ENCODE measurements around the gene TOR2A.
A peak's percentile ranks its signal among the peaks of the same experiment; 100 is the strongest.
"Not testable (repeated sequence)": the region's sequence is repeated elsewhere in the genome, so short reads cannot be mapped to it uniquely, and the experiment has no call there.

Gene TOR2A

DNA sequence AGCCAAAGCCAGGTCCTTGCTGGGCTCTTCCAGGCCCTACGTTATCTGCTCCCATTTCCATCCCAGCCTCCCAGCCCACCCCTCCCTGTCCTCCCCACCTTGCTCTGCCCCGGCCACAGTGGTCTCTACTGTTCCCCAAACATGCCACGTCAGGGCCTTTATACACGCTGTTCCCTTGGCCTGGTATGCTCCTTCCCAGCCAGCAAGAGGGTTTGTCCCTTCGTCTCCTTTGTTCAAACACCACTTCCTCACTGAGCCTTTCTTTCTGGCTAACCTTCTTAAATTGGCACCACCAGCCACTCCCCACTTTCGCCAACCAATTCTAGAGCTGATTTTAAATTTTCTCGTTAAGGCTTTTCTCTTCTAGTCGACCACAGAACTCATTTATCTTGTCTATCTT is 33.6 kb upstream of the TOR2A start:
- DNase-seq (ENCODE audit: low read depth in 2 of 2), result no peak

DNA sequence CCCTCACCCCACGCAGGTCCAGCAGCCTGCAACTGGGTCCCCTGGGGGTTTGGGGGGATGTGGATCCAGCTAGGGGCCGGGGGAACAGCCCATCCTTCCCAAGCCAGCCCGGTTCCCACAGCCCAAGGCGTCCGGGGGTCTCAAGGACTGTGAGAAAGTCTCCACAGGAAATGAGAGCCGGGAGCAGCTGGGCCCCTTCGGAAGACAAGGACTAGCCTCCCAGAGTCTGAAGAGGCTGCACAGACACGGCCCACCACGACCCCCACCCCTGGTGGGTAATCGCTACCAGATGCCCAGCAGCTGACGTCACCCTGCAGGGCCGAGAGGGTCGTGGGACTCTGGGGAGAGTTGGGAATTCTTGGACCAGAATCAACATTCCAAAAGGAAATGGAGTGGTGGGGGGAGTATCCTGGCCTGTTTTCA is 32.8 kb upstream of the TOR2A start:
- DNase-seq (ENCODE audit: low read depth in 2 of 2), result peak; percentile 23 to 37

DNA sequence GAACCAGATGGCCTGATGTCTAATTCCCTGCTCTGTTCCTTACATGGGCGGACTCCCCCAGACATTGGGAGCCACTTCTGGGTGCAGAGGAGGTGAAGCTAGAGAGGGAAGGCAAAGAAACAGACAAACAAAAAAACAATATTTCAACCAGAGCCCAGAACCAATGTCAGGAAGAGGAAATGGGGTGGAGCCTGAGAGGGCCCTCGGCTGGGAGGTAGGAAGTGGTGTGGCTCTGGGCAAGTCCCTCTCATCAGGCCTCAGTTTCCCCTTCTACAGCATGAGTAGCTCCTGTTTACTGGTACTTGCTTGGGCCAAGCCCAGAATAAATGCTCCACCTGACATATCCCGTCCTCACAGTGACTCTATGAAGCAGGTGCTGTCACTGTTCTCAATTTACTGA is 32.3 kb upstream of the TOR2A start:
- DNase-seq (ENCODE audit: low read depth in 2 of 2), result no peak

DNA sequence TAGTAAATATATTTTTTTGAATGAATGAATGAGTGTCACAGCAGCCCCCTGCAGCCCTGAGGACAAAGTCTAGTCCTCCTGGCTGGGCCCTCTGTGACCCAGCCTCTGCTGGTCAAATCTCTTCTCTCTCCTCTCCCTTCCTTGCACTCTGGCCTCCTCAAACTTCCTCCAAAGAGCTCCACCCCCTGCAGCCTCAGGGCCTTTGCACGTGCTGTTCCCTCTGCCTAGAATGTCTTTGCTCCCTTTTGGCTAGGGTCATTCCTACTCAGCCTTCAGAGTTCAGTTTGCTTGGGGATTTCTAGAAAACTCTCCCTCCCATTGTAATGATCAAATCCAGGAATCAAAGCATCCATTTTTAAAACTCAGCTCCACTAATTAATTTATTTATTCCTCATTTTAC is 30.3 kb upstream of the TOR2A start:
- DNase-seq (ENCODE audit: low read depth in 2 of 2), result no peak

DNA sequence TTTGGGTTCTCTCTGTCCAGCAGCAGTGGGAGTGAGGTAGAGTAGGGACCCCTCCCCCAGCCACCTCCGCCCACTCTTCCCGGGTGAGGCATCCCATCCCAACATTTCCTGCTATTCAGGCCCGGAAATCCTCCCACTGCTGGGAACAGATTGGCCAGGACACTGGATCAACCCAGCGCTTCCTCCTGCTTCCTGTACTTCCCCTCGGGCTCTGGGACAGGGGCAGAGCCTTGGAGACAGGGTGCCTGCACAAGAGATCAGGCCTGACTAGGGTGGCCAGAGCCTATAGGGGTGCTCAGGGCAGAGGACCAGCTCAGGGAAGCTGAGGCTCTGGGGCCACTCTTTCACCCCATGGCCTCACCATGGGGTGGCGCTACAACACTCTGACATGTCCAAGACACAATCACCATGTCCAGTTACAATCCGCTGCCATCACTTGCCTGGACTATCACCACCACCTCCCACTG is 28.9 kb upstream of the TOR2A start:
- no peak for DNase-seq (ENCODE audit: low read depth in 2 of 2)

DNA sequence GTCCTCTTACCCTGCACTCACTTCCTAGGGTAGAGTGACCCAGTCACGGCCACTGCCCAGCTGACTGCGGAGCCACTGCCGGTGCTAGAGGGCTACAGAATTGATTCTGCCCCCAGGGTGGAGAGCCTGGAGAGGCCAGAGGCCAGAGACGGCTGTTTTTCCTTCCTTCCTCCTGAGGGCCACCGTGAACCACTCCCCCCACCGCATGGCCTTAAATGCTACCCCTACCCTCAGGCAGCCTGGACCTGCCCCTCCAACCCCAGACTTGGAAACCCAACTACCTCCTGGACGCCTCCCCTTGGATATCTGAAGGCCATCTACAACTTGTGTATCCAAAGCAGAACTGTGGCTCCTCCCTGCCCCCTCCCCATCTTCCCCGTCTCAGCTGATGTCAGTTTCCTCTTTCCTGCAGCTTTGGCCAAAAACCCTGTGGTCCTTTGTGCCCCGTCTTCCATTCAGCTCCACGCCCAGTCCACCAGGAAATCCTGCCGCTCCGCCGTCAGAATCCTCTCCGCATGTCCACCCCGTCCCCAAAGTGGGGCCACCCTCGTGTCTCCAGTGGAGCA is 27.1 kb upstream of the TOR2A start:
- no peak for DNase-seq (ENCODE audit: low read depth in 2 of 2)

DNA sequence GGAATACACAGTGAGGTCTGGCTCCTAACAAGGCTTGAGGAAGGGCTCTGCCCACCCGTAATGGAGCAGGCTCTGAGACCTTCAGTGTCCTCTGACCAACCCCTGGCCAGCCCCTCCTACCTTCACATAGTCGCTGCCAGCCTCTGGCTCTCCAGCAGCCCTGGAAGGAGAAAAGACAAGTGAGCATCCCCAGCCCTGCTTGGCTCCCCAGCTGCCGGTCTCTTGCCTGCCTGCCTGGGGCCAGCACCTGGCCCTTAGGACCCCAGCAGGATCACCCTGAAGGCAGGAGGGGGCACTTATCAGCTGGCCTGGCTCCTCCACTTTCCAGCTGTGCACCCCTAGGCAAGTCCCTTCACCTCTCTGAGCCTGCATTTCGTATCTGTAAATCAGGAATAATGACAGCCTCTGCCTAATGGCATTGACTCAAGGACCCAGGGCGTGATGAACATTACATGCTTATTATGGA is 26.4 kb upstream of the TOR2A start:
- DNase-seq (ENCODE audit: low read depth in 2 of 2), result no peak

DNA sequence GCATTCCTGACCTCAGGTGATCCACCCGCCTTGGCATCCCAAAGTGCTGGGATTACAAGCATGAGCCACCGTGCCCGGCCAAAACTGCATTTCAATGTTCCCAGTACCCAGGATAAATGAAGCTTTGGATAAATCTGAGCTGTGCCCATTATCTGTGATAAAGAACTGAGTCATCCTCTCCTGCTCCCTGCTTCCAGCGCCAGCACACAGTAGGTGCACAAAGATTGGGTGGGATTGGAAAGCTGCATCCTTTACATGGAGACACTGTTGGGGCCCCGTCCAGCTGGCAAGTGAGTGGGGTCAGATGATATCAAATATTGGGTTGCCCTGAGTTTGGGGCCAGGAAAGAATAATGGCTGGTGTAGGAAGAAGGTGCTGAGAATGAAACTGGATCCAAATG is 26.0 kb upstream of the TOR2A start:
- no peak for DNase-seq (ENCODE audit: low read depth in 2 of 2)

DNA sequence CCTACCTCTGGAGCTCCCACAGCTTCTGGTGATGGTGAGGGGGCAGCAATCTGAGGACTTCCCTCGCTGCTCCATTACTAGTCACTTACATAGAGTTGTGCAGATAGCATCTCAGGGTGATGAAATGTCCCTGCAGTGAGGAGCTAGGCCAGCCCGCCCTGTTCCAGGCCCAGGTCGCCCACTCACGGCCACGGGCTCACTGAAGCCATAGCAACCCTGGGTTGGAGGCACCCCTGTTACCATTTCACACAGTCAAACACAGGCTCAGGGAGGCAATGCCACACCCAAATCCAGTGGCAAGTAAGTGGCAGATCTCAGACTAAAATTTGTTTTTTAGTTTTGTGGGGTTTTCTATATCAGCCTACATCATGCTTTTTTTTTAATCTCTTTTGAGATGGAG is 23.7 kb upstream of the TOR2A start:
- no peak for DNase-seq (ENCODE audit: low read depth in 2 of 2)

DNA sequence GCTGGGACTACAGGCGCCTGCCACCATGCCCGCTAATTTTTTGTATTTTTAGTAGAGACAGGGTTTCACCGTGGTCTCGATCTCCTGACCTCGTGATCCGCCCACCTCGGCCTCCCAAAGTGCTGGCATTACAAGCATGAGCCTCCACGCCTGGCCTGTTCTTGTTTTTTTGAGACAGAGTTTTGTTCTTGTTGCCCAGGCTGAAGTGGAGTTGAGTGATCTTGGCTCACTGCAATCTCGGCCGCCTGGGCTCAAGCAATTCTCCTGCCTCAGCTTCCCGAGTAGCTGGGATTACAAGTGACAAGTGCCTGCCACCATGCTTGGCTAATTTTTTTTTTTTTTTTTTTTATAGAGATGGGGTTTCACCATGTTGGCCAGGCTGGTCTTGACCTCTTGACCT is 21.7 kb upstream of the TOR2A start:
- not testable (repeated sequence) for DNase-seq (ENCODE audit: low read depth in 2 of 2)

DNA sequence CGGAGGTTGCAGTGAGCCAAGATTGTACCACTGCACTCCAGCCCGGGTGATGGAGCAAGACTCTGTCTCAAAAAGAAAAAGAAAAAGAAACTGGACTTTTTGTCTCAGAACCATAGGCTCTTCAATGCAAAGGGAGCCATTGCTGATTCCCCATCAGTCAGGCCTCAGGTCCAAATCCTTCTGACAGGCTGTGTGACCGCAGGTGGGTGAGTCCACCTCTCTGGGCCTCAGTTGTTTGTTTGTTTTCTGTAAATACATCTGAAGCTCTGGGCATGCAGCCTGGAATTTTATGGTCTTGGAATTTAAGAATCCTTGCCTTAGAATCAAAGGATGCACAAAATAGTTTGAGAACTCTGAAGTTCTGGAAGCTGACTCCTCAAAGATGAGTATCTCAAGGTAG is 21.1 kb upstream of the TOR2A start:
- DNase-seq (ENCODE audit: low read depth in 2 of 2), result no peak

DNA sequence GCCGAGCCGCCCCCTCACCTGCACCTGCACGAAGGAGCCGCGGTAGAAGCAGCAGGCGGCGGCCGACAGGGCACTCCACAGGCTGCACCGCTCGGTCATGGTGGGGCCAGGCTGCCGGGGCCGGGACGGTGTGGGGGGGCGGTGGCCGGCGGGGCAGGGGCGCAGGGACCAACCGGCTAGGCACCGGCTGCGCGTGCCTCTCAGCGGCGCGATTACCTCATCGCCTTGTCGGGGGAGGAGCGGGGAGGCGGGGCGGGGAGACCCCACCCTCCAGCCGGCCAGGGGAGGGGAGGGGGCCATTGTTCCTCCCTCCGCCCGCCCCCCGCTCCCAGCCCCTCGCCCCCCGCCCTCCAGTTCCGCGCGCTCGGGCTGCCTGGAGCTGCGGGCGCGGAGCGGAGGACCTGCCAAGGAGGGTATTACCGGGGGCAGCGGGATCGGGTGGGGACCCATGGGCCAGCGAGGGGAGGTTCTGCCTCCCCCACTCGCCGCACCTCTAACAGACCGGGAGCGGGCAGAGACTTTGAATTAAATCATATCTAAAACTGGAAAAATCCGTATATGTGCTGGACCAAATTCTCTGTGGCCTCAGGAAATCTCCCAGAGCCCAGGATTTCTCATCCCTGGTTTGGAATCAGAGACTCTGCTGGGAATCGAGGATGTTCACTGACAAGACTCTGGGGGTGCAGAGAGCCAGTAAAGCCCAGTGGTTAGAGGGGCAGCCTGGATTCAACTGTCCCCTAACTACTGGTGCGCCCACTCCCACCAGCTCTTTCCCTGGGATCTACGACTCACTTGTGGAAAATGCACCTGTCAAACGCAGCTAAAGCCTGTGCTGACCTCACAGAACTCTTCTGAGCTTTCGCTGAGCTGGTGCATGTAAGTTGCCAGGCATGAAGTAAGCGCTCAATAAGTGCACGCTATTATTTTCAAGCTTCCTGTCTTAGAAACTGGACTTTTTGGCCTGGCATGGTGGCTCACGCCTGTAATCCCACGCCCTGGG is 20.3 kb upstream of the TOR2A start:
- no peak for DNase-seq (ENCODE audit: low read depth in 2 of 2)

DNA sequence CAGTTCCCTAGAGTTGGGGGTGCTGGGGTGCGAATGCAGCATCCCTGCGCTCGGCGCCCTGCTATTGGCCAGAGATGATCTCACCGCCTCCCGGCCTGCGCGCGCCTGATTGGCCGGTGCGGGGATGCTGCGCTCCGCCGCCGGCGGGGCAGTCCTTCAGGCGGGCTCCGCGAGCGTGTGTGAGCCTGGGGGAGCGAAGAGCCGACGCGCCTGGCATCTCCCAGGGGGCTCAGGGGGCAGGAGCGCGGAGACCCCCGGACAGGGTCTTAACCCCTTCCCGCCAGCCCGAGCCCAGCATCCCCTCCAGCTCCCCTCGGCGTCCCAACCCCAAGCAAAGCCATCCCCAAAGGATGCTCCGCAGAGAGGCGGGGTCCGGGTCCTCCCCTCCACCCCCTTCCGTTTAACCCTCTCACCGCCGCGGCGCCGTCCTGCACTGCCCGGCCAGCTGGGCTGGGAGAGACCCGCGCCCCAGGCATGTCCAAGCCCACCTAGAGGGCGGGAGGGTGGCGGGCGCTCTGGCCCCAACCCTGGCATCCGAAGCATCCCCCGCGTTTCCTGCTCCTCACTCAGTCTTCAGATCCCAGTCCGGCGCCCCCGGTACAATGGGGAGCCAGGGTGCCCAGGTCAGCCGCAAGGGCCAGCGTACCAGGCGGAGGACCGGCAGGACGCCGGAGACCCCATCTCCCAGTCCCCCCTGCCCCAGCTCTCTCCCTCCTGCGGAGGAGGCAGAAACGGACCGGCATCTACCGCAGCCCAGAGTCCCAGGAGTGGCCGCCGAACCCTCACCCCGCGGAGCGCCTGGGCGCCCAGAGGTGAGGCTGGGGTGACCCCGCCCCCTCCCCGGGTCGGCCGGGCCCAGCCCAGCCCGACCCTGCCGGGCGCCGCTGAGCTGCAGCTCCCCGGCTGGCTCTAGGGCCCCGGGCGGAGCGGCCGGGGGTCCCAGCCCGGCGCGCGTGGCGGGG is 19.3 kb upstream of the TOR2A start:
- no peak for DNase-seq (ENCODE audit: low read depth in 2 of 2)

DNA sequence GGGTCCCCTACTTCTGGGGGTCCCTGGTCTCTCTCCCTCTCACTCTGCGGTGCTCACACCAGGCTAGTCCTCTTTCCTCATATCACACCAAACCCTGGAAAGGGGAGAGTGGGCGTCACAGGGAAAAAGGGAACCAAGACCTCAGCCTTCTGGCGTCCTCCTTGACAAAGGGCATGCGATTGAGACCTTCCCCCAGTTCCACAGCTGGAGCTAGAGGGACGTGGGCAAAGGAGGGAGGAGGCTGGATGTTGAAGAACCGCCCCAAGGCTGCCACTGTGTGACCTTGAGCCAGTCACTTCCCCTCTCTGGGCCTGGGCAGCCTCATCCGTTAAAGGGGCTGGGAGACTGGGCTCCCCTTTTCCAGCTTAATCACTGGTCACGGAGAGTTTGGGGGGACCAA is 18.5 kb upstream of the TOR2A start:
- DNase-seq (ENCODE audit: low read depth in 2 of 2), result no peak

DNA sequence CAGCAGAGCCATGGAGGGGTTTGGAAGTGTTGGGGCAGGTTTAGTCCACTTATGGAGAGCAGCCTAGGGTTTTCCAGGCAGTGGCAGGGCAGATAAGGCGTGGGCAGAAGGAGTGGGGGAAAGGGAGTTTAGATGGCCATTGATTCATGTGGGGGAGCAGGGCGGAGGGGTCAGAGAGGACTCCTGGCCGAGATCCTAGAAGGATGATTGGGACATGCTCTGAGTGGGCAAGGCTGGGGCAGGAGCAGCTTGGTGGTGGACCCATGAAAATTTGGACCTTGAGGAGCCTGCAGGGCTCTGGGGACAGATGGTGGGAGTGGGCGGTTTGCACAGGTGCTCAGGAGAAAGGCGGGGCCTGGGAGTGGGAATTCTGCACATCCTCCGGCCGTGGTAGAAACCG is 18.1 kb upstream of the TOR2A start:
- no peak for DNase-seq (ENCODE audit: low read depth in 2 of 2)

DNA sequence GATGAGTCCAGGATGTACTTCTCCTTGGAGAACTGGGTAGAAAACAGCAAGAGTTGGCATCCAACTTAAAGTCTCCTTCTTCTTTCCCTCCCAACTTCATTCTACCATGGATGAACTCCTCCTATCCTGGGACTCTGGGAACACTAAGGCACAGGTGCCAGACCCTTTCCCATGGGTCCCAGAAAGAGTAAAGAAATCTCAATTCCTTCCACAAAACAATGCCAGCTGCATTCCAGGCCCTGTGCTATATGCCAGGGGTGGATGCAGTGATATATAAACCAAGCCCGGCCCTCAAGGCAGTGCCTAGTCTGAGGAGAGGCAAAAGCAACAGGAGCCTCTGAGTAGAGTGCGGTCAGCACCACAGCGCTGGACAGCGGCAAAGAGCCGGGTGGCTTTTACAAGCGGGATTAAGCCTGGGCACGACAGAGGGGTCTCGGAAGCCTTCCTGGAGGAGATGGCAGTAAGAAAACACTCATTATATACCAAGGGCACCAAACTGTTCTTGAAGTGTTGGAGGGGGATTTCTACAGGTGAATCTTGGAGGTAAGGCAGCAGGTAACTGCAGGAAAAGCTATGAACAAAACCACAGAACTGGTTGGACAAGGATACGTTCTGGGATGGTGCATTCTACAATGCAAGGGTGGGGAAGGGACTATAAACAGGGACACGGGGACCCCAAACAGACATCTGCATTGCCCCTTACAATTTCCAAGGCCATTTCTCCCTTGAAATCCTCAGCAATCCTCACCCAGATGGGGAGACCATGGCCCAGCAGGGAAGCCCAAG is 16.4 kb upstream of the TOR2A start:
- DNase-seq (ENCODE audit: low read depth in 2 of 2), result no peak

DNA sequence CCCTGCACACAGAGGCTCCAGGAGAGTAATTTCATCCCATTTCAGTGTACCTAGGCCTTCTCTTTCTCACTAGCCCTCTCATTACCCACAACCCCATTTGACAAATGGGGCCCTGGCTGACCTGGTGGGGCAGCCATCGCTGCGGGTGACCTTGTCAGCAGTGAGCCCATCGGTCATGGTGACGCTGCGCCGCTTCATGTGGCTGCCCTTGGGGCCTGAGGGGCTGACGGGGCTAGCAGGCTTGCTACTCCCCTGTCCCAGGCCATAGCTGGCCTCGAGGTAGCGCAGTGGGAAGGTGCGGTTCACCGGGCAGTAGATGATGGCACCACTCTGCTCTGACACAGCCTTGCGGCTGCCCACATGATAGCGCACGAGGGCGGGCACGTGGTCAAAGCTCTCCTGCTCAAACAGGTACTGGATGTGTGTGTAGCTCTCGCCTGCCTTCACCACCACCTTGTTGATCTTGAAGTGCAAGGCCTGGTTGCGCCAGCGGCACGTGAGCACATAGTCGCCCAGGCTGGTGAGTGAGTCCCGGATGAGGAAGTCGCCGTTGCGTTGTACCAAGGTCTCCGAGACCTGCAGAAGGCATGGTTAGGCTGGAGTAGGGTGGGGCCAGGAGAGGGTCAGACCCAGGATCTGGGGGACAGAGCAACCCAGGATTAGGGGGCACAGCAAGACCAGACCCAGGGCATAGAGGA is 14.1 kb upstream of the TOR2A start:
- DNase-seq (ENCODE audit: low read depth in 2 of 2), result no peak

DNA sequence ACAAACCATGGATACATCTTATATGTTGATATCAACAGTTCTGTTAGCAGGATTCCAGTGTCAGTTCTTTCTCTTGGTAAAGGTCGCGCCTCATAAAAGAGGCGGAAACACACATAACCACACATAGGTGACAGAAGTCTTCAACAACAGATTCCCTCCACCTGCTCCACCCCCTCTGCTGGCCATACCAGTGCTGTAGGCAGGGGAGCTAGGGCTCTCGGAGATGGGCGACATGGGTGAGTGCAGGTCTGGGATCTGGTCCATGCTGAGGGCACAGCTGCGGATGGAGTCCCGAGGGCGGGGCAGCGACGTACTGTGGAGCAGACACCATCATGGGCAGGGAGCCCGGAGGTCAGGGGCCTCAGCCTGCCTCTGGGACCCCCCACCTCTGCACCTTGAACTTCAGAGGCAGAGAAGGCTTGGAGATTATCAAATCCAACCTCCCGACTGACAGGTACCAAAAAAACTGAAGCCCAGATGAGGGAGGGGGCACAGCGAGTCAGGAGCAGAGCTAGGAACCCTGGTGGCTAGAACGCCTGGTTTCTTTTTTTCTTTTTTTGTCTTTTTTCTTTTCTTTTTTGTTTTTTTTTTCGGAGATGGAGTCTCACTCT is 12.0 kb upstream of the TOR2A start:
- no peak for DNase-seq (ENCODE audit: low read depth in 2 of 2)

DNA sequence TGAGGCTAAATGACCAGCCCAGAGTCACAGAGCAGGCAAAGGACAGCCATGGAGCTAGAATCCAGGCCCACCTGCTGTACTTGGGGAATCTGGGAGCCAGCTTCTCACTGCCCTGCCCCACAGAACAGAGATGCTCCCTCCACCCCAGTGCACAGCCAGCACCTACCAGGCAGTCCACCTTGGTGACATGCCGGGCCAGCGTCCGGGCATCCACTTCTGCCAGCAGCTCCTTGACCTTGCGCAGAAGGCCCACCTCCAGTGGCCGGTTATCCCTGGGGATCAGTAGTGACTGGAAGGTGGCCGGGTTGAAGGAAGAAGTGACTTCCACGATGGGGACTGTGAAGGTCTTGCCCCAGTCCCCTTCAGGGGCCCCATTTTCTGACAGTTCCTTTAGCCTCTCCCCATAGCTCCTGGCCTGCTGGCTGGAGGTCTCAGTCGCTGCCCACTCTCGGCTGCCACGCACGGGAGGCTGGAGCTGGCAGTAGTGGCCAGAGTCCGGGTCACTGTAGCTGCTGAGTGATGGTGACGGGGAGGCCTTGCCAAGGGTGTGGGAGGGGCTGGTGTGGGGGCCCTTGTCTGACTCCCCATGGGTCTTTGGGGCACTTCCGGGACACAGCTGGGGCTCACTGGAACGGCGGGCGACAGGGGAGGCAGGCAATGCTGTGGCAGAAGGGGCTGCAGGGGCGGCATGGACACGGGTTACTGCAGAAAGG is 9.5 kb upstream of the TOR2A start:
- DNase-seq (ENCODE audit: low read depth in 2 of 2), result no peak

All from fibroblast of skin of left biceps (primary cell).